ENCODE results near the gene PADI1. TPM values are rescaled to one million over a fixed set of nuclear protein-coding genes. Genes with fewer than 3 reads are reported as not detected.

The PADI1 gene
- total RNA-seq, 2 experiments from 2014 or later = not detected

DNA sequence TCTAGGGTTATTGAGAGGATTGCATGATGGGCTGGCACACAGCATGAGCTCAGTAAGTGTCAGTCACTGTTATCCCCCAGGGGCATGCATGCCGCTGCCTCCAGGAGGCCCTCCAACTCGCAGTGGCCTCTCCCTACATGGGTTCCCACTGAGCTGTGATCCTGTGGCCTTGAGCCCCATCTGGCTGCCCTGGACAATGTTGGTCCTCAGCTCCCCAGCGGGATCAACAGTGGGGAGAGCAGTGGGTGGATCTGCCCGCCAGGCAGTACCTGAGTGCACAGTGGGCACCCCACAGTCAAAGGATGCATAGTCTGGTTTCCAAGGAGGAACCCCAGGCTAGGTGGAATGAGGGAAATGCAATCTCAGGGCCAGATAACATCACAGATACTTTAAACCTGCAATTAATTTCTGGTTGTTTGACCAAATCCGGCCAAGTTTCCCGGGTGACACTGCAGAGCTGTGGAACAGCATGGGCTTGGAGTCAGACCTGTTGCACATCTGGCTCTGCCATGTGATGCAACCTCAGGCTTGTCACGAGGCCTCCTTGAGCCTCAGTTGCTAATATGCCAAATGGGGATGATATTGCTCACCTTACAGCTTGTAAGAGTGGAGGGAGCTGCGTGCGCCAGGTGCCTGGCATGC is 53.3 kb downstream of the PADI1 start:
- Mint-ChIP-seq H3K4me1 (ENCODE audit: low read depth) (no peaks in the 10 kb centered on the region), H3K27ac (no peak overlapping the region), H3K36me3 (ENCODE audit: low read depth) (no peaks in the 10 kb centered on the region), H3K27me3 (peaks cover 12% of the 10 kb centered on the region), H3K4me3 (no peak overlapping the region), H3K9me3 (no peaks in the 10 kb centered on the region)
- ChIA-PET CTCF (no interaction called here), POLR2A (no interaction called here)
- DNase-seq (no peak), ATAC-seq (no peak)
- TF ChIP-seq, protein P1, sequence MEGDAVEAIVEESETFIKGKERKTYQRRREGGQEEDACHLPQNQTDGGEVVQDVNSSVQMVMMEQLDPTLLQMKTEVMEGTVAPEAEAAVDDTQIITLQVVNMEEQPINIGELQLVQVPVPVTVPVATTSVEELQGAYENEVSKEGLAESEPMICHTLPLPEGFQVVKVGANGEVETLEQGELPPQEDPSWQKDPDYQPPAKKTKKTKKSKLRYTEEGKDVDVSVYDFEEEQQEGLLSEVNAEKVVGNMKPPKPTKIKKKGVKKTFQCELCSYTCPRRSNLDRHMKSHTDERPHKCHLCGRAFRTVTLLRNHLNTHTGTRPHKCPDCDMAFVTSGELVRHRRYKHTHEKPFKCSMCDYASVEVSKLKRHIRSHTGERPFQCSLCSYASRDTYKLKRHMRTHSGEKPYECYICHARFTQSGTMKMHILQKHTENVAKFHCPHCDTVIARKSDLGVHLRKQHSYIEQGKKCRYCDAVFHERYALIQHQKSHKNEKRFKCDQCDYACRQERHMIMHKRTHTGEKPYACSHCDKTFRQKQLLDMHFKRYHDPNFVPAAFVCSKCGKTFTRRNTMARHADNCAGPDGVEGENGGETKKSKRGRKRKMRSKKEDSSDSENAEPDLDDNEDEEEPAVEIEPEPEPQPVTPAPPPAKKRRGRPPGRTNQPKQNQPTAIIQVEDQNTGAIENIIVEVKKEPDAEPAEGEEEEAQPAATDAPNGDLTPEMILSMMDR (IDR thresholded peaks at IDR 0.05) = no peak
- intact Hi-C loops (cut with micrococcal nuclease) = no loop called here

DNA sequence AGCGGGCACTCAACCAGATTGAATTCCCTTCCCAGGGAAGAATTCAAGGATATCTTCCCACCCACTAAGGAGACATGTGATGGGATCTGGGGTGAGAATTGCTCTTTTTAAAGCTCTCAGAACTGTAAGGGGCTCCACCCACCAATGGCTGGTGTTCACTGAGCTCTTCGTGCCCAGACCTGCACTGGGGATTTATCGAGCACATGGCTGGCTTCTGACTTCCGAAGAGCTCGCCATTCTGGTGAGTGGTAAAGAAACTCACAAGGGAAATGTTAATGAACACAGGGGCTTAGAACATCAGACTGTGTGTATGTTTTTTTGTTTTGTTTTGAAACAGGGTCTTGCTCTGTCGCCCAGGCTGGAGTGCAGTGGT is 53.8 kb downstream of the PADI1 start:
- peaks cover 12% of the 10 kb centered on the region for H3K27me3 Mint-ChIP-seq
- no peak overlapping the region for H3K4me3 Mint-ChIP-seq
- no peaks in the 10 kb centered on the region for H3K4me1 Mint-ChIP-seq (ENCODE audit: low read depth)
- TF ChIP-seq, protein P1 (IDR thresholded peaks at IDR 0.05) = no peak
- no peak overlapping the region for H3K27ac Mint-ChIP-seq
- CTCF ChIA-PET = no interaction called here
- POLR2A ChIA-PET = no interaction called here
- H3K9me3 Mint-ChIP-seq = no peaks in the 10 kb centered on the region
- ATAC-seq (no peak), DNase-seq (no peak)
- H3K36me3 Mint-ChIP-seq (ENCODE audit: low read depth) = no peaks in the 10 kb centered on the region
- intact Hi-C loops (cut with micrococcal nuclease) = no loop called here

DNA sequence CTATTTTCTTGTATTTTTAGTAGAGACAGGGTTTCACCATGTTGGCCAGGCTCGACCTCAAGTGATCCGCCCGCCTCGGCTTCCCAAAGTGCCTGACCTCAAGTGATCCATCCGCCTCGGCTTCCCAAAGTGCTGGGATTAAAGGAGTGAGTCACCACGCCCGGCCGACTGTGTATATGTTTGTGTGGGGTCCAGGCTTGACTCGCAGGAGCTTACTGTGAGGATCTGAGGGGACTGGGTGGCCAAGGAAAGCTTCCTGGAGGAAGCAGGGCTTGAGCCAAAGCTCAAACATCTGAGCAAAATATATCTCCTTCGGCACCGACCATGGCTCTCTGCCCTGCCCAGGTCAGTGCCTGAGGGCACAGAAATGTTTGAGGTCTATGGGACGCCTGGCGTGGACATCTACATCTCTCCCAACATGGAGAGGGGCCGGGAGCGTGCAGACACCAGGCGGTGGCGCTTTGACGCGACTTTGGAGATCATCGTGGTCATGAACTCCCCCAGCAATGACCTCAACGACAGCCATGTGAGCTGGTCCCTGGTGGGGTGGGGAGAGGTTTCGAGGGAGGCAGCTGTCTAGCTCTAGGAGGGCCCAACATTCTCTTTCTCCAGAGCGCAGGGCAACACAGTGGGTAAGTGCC is 54.4 kb downstream of the PADI1 start:
- CTCF ChIA-PET = no interaction called here
- TF ChIP-seq, protein P1 (IDR thresholded peaks at IDR 0.05) = no peak

DNA sequence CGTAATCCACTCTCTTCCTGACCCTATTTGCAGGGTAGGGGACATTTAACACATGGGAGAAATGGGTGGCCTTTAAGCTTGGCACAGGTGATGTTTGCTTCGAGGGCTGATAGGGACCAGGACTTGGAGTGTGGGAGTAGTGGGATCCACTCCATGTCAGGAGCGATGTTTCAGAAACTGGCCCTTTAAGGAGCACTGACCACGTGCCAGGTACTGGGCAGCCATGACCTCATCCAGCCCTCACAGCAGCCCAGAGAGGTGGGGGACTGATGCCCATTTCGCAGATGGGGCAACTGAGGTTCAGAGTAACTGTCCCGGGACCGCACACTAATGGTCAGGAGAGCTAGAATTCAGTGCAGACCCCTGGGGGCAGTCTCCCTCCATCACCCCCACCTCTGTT is 55.3 kb downstream of the PADI1 start:
- DNase-seq (no peak), ATAC-seq (no peak)
- CTCF ChIA-PET = no interaction called here
- no peaks in the 10 kb centered on the region for H3K4me1 Mint-ChIP-seq (ENCODE audit: low read depth)
- no peak overlapping the region for H3K4me3 Mint-ChIP-seq
- H3K27ac Mint-ChIP-seq = no peak overlapping the region
- no peaks in the 10 kb centered on the region for H3K9me3 Mint-ChIP-seq
- POLR2A ChIA-PET = no interaction called here
- H3K27me3 Mint-ChIP-seq = peaks cover 12% of the 10 kb centered on the region
- H3K36me3 Mint-ChIP-seq (ENCODE audit: low read depth) = no peaks in the 10 kb centered on the region
- intact Hi-C loops (cut with micrococcal nuclease) = no loop called here
- TF ChIP-seq, protein P1 (IDR thresholded peaks at IDR 0.05) = no peak

More for the DNA sequence above, 54.4 kb downstream of the PADI1 start:
- intact Hi-C loops (cut with micrococcal nuclease) = no loop called here
- Mint-ChIP-seq H3K9me3 (no peaks in the 10 kb centered on the region), H3K4me3 (no peak overlapping the region), H3K36me3 (ENCODE audit: low read depth) (no peaks in the 10 kb centered on the region), H3K27ac (no peak overlapping the region), H3K27me3 (peaks cover 12% of the 10 kb centered on the region), H3K4me1 (ENCODE audit: low read depth) (no peaks in the 10 kb centered on the region)
- POLR2A ChIA-PET = no interaction called here
- ATAC-seq = no peak
- no peak for DNase-seq

DNA sequence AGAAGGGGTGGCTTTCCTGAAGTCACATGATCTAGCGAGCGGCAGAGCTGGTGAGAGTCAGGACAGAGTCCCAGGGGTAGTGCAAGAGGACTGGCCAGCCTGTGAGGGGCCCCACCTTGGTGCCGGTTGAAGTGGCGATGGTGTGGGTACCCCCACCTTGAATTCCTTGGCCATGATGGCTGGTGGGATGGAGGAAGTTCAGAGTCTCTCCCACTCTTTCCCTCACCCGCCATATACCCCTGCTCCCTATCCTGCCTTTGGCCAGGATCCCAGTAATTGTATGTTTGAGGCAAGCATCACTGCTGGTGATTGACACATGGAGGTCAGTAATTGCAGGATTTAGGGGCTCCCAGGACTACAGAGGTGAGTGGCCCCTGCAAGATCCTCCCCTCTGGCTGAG is 55.8 kb downstream of the PADI1 start:
- peaks cover 9% of the 10 kb centered on the region for H3K27me3 Mint-ChIP-seq
- intact Hi-C loops (cut with micrococcal nuclease) = no loop called here
- no peak for ATAC-seq
- TF ChIP-seq, protein P1 (IDR thresholded peaks at IDR 0.05) = no peak
- ChIA-PET POLR2A (no interaction called here), CTCF (no interaction called here)
- no peak overlapping the region for H3K4me3 Mint-ChIP-seq
- no peaks in the 10 kb centered on the region for H3K9me3 Mint-ChIP-seq
- H3K36me3 Mint-ChIP-seq (ENCODE audit: low read depth) = no peaks in the 10 kb centered on the region
- no peaks in the 10 kb centered on the region for H3K4me1 Mint-ChIP-seq (ENCODE audit: low read depth)
- H3K27ac Mint-ChIP-seq = no peak overlapping the region
- no peak for DNase-seq

Data from activated CD8-positive, alpha-beta T cell treated with anti-CD3 and anti-CD28 coated beads for 36 hours (primary cell).